GM18498 (cell line): ENCODE measurements around the gene MPPED1.

Experiments
- ATAC-seq: cut with Tn5 transposase; IDR thresholded peaks from one replicate; pipeline ENCODE4 v1.9.1; 2021; ENCODE audit warnings: mild to moderate bottlenecking, moderate library complexity; ENCODE audit not compliant: unreplicated experiment

MPPED1 gene

DNA sequence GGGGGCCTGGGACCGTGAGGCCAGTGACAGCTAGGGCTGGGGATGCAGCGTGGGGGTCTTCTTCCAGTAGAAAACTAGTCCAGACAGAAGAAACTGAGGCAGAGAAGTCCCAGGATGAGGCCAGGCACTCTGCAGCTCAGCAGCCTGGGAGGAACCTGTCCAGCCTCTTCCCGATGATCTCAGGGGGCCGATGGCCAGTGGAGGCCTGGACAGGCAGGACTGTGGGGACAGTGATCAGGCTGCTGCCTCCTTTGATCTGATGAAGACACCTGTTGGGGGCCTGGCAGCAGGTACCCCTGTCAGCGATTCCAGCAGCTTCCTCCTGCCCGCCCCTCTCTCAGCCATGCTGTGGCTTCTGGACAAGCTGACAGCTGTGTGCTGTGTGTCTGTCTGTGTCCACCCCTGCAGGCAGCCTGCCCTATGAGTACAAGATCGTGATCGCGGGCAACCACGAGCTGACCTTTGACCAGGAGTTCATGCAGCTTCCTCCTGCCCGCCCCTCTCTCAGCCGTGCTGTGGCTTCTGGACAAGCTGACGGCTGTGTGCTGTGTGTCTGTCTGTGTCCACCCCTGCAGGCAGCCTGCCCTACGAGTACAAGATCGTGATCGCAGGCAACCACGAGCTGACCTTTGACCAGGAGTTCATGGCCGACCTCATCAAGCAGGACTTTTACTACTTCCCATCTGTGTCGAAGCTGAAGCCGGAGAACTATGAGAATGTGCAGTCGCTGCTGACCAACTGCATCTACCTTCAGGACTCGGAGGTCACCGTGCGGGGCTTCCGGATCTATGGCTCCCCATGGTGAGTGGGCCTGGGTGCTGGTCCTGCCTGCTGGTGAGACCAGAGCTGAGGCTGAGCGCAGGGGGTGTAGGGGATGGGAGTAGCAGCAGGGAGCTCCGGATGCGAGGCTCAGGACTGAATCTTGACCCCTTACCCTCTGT, 62.6 kb downstream of the MPPED1 start:
- ATAC-seq, result no peak

DNA sequence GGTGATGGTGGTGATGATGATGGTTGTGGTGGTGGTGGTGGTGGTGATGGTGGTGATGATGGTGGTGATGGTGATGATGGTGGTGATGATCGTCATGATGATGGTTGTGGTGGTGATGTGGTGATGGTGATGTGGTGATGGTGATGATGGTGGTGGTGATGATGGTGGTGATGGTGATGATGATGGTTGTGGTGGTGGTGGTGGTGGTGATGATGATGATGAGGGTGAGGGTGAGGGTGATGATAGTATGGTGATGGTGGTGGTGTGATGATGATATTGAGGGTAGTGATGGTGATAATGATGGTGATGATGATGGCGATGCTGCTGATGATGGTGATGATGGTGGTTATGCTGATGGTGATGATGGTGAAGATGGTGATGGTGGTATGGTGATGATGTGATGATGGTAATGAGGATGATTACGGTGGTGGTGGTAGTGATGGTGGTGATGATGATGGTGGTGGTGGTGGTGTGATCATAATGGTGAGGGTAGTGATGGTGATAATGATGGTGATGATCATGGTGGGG, 63.8 kb downstream of the MPPED1 start:
- no peak for ATAC-seq

- ATAC-seq, result no peak
Measured at GRCh38 chr22:43476341-43476740, 64.5 kb downstream of the MPPED1 start.

GRCh38 chr22:43476751-43477725, 65.2 kb downstream of the MPPED1 start:
- ATAC-seq, result no peak

DNA sequence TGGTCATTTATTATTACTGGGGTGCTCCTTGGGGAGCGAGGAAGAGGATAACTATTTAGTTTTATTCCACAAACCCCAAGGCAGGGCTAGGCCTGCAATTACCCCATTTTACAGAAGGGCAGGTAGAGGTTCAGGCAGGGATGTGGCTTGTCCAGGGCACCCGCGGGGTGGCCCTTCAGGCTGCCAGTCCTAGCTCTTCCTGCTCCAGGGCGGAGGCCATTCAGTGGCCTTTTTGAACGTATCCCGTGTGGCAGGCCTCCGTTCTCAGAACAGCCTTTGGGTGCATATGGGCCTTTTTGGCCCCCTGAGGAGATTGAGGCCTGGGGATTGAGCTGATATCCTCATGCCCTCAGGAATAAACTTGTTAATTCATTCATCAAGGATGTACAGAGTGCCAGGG, 66.2 kb downstream of the MPPED1 start:
- no peak for ATAC-seq

DNA sequence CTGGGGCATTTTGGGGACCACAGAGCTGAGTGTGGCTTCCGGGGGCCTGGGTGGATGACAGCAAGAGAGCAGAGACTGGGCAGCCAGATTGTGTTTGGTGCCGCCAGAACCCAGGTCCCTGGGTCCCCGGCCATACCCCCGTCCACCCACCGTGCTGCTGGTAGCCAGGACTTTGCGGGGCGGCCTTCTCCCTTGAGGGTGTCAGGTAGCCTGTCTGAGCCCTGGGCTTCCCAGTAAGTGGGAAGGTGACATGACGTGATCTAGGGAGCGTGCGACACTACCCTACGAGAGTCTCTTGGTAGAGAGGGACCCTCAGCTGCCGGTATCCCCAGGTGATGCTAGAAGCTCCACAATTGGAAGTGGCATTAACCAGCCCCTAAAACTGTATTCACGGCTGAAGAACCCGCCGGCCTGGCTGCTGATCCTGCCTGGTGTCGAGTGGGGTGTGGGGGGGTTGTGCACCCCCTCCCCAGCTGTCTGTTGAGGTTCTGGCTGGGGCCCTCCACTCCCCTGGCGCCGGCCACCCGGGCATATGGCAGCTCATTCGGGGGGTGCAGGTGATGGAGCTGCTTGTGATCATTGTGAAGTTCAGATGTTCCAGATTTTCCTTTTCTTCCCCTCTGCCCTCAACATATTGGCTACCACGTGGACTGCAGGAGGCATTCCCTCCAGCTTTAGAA, 66.9 kb downstream of the MPPED1 start:
- ATAC-seq, result no peak

GRCh38 chr22:43479301-43479950, 67.6 kb downstream of the MPPED1 start:
- no peak for ATAC-seq

DNA sequence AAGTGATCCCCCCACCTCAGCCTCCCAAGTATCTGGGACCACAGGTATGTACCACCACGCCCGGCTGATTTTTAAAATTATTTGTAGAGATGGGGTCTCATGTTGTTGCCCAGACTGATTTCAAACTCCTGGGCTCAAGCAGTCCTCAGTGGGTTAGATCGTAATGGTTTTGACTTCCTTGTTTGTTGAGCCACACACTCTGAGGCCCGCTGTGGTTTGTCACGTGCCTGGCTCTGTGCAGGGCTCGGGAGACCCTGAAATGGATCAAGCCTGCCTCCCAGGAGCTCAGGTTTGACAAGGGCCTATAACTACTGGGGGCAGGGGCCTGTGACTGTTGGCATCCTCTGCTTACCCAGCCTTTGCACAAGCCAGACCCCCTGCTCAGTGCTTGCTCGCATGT, 68.1 kb downstream of the MPPED1 start:
- ATAC-seq, result no peak

- ATAC-seq, result no peak
Measured at GRCh38 chr22:43481568-43482317, 69.9 kb downstream of the MPPED1 start.

GRCh38 chr22:43482318-43482625, 70.5 kb downstream of the MPPED1 start:
- no peak for ATAC-seq

DNA sequence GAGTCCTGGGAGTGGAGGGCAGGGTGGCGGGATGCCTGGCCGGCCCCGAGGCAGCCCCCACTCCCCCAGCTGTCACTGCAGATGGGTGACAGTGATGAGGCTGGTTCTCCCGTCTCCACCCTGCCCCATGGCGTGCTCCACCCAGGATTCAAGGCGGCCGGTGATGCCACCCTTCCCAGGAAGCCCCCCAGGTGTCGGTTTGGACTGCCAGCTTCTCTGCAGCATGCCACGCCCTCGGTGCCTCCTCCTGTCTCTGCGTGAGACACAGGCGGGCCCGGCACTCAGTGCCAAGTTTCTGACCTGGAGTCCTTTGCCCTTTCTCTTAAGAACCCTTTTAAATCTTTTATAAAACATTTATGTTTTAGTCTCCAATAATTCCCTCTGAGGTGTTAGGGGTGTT, 71.5 kb downstream of the MPPED1 start:
- no peak for ATAC-seq

DNA sequence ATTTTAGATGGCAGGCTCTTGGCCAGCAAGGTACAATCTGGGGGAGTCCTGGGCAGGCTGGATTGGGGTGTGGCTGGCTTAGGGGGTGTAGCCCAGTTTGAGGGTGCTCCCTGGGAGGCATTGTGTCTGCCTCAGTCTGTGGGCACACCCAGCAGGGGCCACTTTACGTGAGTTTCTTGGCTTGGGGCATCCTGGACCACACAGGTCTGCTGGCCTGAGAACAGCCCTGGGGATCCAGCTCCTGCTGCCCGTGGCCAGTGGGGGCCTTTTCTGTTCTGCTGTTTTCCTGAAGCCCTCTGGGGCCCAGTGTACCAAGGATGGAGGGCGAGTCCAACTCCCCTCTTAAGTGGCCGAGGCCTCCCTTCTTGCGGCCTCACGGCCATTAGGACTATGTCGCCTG, 71.9 kb downstream of the MPPED1 start:
- no peak for ATAC-seq

DNA sequence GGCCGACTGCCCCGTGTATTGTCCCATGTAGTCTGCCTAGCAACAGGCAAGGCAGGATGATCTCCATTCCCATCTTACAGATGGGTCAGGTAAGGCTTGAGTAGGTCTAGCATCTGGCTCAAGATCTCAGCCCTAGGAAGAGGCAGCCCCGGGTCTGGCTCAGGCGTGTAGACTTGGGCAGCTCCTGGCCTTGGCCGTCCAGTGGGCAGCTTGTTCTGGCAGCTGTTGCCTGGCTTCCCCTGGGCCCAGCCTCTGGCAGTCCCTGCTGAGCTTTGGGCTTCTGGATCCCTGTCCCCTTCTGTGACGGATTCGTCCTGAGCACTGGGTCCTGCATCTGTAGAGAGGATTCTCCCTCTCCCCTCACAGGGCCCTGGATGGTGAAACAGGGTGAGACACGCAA, 72.4 kb downstream of the MPPED1 start:
- ATAC-seq, result no peak

GRCh38 chr22:43485502-43486089, 73.8 kb downstream of the MPPED1 start:
- no peak for ATAC-seq

DNA sequence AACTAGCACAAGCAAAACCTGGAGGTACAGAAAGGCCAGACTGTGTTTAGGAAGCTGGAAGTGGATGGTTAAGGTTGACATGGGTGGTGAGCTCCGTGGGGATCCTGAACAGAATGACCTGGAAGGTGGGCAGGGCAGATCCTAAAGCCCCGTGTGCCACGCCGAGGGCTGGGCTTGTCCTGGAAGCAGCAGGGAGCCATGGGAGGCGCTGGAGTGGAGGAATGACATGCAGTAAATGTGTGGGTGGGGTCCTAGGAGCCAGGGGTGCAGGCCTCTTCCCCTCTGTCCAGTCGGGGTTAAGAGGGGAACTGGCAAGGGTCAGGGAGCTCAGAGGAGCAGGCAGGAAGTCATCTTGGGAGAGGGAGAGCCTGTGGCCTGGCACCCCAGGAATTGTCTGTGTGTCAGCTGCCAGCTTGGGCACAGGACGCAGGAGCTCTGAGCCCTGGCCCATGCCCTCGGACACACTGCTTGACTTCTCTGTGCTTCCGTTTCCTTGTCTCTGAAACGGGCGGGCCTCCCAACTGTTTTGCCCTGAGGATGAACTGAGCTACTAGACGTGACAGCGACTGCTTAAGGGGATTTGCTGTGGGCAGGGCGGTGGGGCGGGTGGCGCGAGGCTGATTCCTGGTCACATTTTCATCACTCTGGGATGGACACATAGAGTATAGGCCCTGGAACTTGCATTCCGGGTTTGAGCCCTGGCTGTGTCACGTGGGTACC, 75.7 kb downstream of the MPPED1 start:
- ATAC-seq, result no peak

DNA sequence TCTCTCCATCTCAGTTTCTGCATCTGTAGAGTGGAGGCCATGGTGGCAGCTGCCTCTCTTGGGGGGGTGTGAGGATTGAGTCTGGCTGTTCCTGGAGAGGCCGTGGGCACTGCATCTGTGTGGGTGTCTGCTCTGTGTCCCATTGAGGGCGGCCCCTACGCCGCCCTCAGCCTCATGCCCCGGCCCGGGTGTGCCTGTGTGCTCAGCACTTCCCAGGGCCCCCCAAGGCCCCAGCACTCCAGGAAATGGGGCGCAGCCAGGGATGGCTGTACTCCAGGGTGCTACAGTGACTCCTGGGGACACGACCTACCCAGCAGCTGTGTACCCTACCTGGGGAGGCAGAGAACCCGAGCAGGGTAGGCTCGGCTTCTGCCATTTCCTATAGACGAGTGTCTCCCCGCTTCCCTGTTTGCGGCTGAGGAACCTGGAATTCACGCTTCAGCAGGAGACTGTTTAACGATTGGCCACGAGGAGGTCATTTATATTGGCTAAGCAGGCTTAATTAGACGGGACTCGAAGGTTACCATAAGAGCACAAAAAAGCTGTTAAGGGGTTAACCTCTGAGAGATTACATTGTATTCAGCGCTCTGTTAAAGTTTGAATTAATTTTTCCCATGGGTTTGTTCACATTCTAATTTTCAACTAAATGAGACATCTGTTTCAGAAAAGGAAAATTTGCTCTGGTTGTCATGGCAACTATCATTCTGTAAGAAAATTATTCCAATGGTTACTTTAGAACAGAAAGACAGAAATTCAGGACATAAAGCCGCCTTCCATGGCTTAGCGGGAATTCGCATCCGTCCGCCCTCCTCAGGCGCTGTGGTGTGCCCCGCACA, 76.4 kb downstream of the MPPED1 start:
- no peak for ATAC-seq

- no peak for ATAC-seq
Measured at GRCh38 chr22:43488937-43489336, 77.1 kb downstream of the MPPED1 start.

GRCh38 chr22:43490311-43490710, 78.5 kb downstream of the MPPED1 start:
- ATAC-seq, result no peak
